HG03045 (cell line): ENCODE data around the gene ASPSCR1.
A peak's percentile ranks its signal among the peaks of the same experiment; 100 is the strongest.
"Not testable (repeated sequence)": the region's sequence is repeated elsewhere in the genome, so short reads cannot be mapped to it uniquely, and the experiment has no call there.

Experiments
- ATAC-seq: cut with Tn5 transposase; IDR thresholded peaks from one replicate; pipeline ENCODE4 v1.9.1; 2021; ENCODE audit warnings: mild to moderate bottlenecking, moderate library complexity; ENCODE audit not compliant: unreplicated experiment

The ASPSCR1 gene

GRCh38 chr17:82037092-82037888, 59.9 kb downstream of the ASPSCR1 start, which contains the start of gene DCXR:
TSS of gene DCXR (minus strand) at chr17:82037697. CDS start at chr17:82037682, 15 bp downstream.
- peak; percentile 89 for ATAC-seq

GRCh38 chr17:82037889-82038195, 60.4 kb downstream of the ASPSCR1 start:
- no peak for ATAC-seq

GRCh38 chr17:82038796-82039409, 61.5 kb downstream of the ASPSCR1 start:
- ATAC-seq: not testable (repeated sequence)

- ATAC-seq: no peak
Observed at GRCh38 chr17:82039695-82040299, 62.4 kb downstream of the ASPSCR1 start.

GRCh38 chr17:82041144-82041814, 63.9 kb downstream of the ASPSCR1 start:
- ATAC-seq: no peak

- ATAC-seq: no peak
Observed at GRCh38 chr17:82042649-82043048, 65.2 kb downstream of the ASPSCR1 start.

GRCh38 chr17:82043507-82043906, 66.1 kb downstream of the ASPSCR1 start:
- ATAC-seq: no peak

- no peak for ATAC-seq
Observed at GRCh38 chr17:82045936-82046484, 68.6 kb downstream of the ASPSCR1 start.

GRCh38 chr17:82046903-82047302, 69.5 kb downstream of the ASPSCR1 start:
- no peak for ATAC-seq

GRCh38 chr17:82047379-82047778, 70.0 kb downstream of the ASPSCR1 start:
- ATAC-seq: no peak

GRCh38 chr17:82047914-82048570, 70.6 kb downstream of the ASPSCR1 start:
- no peak for ATAC-seq

GRCh38 chr17:82048571-82048971, 71.1 kb downstream of the ASPSCR1 start:
- ATAC-seq: no peak

- ATAC-seq: no peak
Observed at GRCh38 chr17:82049106-82049505, 71.7 kb downstream of the ASPSCR1 start.

- no peak for ATAC-seq
Observed at GRCh38 chr17:82049521-82049971, 72.1 kb downstream of the ASPSCR1 start.

GRCh38 chr17:82050152-82050760, 72.8 kb downstream of the ASPSCR1 start:
- ATAC-seq: no peak

- ATAC-seq: no peak
Observed at GRCh38 chr17:82050761-82051641, 73.6 kb downstream of the ASPSCR1 start.

GRCh38 chr17:82051776-82052637, 74.6 kb downstream of the ASPSCR1 start, which contains the start of the genes GPS1 and RFNG:
TSS of gene GPS1 (plus strand) at chr17:82051898. CDS start at chr17:82051932, 34 bp downstream.
TSS of gene RFNG (minus strand) at chr17:82051811. CDS start at chr17:82051766, 45 bp downstream.
- peak; percentile 56 for ATAC-seq

- ATAC-seq: no peak
Observed at GRCh38 chr17:82052638-82053059, 75.2 kb downstream of the ASPSCR1 start.
